SKM-1 treated with dmso at 0.1 percent for 144 hours (cell line): Measurements from ENCODE around the gene CCL19.

ENCODE experiments used
- DNase-seq: peaks from one replicate; lab custom pipeline; 2025; ENCODE audit not compliant: unreplicated experiment; lab: John Stamatoyannopoulos, UW

Gene CCL19

GRCh38 chr9:34642679-34643078 lies 48.4 kb downstream of the CCL19 start:
- DNase-seq: no peak
